GM11168 (cell line): Measurements from ENCODE around the gene CARNS1.

Experiments used
- in situ Hi-C: fragments of 300-500 bp; cut with MboI; formaldehyde crosslinking; loops from one replicate; pipeline ENCODE4 v1.12.0; 2022; ENCODE audit warnings: low sequenced_read_pairs; ENCODE audit not compliant: unreplicated experiment

CARNS1 gene

DNA sequence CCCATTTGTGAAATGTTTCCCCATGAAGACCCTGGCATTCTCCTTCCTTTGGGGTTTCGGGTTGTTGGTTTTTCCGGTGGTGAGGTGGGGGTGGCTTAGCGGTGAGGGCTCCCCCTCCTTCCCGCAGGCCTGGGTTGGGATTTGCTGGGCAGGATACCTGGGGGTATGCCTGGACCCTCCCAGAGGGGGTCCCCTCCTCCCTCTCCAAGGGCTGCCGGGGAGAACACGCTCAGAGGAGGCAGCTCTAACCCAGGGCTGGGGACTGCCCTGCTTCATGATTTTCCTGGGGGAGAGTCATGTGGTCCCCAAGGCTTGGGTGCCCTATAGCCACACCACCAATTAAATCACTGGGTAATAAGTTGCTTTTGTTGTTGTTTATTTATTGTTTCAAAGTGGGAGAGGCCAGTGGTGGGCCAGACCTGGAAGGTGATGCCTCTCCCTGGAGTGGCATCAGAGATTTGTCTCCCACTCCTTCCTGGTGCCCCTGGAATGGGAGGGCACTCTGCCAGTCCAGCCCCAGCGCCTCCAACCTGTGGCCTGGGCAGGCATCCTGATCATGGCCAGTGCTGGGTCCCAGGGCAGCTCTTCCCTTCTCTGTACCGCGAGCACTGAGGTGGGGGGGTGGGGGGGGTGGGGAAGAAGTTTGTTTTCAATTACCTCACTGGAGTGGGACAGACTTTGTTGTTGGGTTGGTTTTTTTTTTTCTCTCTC lies 40.8 kb upstream of the CARNS1 start:
- in situ Hi-C loops, result no loop called here

DNA sequence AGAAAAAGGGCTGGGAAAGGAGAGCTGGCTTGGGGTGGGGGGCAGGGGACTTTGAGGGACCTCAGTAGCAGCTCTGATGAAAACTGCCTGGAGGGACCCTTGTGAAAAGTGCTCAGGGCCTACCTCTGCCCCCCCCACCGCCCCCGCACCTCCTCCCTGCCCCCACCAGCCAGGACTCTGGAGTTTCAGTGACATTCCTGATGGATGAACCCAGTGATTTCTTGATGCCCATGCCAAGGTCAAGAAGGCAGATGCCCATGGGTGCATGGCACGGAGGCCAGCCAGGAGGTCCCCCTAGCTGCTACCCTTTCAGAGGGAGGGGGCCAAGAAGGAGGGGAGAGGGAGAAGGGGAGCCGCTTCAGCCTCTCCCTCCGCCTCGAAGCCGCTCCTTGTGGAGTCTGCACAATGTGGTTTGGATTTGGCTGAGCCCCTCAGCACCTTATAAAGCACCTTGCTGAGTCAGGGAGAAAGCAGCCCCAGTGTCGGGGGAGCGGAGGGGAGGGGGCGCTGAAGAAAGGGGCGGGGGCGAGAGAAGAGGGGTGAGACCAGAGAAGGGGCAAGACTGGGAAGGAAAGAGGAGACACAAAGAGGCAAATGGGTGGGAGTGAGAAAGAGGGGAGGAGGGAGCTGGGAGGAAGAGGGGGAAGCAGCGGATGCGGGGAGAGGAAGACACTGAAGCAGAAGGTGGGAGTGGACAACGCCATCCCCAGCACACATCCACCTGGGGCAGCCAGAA lies 40.0 kb upstream of the CARNS1 start:
- in situ Hi-C loops, result no loop called here

GRCh38 chr11:67376063-67376820 lies 39.2 kb upstream of the CARNS1 start:
- in situ Hi-C loops, result no loop called here

- in situ Hi-C loops, result no loop called here
Measured at GRCh38 chr11:67376873-67377808, 38.3 kb upstream of the CARNS1 start.

- in situ Hi-C loops, result no loop called here
Measured at GRCh38 chr11:67378544-67378943, 36.9 kb upstream of the CARNS1 start.

DNA sequence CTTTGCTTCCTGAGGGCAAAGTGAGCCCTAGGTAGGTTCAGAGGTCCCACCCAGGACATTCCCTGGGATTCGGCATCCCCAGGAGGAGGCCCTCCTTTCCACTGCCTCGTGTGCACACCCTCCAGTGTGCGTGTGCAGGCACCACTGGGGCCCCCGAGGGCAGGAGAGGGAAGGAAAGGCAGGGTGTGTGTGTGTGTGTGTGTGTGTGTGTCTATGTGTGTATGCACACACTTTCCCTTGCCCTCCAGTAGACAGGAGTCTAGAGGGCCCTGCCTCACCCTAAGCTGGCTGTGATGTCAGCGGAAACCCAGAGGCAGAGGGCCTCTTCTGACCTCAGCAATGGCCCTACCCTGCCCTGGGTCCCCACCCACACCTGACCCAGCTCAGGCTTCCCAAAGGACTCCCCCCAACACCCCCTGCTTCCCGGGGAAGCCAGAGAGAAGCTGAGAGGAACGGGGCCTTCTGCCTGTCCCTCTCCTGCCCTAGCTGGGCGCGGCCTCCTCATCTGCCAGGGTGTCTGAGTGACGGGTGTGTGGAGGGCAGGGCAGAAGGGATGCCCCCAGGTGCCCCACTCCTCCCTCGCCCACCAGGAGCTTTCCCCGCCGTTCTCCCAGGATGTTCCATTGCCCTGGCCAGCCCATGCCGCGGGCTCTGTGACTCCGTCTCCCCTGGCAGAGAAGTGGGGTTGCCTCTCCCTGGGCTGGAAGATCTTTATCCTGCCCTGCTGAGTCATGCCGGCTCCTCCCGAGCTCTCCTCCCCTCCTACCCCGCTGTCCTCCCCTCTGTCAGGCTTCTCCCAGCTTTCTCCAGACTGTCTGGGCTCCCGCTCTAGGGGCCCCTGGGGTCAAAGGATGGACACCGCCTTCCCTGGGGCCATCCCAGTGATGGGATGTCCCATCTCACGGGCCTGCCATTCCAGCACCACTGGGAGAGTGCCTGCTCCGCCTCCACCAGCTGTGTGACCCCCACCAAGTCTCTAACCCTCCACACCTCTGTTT lies 36.1 kb upstream of the CARNS1 start:
- in situ Hi-C loops, result no loop called here

DNA sequence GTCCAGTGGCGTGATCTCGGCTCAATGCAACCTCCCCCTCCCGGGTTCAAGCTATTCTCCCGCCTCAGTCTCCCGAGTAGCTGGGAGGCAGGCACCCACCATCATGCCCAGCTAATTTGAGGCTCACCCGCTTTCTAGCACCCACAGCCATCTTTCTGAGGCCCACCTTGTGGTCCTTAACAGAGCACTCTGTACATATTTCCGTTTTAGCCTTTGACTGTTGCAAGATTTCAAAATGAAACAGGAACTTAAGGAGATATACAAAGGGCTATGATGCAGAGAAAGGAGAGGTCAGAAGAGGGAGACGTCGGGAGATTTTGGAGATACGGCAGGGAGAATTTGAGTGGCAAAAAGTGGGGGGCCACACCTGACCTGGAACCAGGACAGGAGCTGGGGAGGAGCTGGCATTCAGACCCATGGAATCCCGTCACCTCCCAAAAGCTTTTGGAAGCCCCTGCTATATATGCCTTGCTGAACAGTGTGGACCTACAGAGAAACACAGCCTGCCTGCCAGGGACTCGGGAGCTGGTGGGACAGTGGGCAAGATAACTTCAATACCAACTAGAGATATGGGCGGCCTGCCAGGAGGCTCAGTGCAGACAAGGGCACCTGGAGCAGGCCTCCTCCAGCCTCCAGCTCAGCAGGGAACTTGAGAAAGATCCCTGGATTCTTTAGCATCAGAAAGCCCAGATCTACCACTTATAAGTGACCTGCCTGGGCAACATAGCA lies 34.1 kb upstream of the CARNS1 start:
- in situ Hi-C loops, result no loop called here

GRCh38 chr11:67382276-67383136 lies 33.0 kb upstream of the CARNS1 start:
- in situ Hi-C loops, result no loop called here

- in situ Hi-C loops, result loop anchor here (5.0 kb wide), 1 partner anchor 33 kb away; the partner anchor contains the start of gene POLD4
Measured at GRCh38 chr11:67384851-67385366, 30.6 kb upstream of the CARNS1 start.

GRCh38 chr11:67387069-67387468 lies 28.4 kb upstream of the CARNS1 start:
- in situ Hi-C loops, result loop anchor here (5.0 kb wide), 1 partner anchor 35 kb away; the partner anchor contains the start of gene POLD4

DNA sequence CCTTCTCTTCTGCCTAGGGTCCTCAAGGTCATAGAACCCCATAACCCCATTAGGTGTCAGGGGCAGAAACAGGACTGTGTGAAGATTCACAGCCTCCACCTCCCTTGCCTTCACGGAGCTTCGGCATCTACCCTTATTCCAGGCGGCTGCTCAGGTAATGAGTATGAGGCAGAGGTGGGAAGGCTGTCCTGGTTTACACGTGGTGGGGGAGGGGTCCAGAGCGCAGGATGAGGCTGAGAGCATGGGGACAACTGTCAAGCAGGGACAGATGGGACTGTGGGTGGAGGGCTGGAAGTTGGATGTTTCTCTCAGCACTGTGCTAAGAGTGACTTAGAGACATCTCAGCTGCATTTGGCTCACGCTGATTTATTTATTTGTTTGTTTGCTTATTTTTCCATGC lies 28.0 kb upstream of the CARNS1 start:
- in situ Hi-C loops, result loop anchor here (5.0 kb wide), 1 partner anchor 35 kb away; the partner anchor contains the start of gene POLD4

DNA sequence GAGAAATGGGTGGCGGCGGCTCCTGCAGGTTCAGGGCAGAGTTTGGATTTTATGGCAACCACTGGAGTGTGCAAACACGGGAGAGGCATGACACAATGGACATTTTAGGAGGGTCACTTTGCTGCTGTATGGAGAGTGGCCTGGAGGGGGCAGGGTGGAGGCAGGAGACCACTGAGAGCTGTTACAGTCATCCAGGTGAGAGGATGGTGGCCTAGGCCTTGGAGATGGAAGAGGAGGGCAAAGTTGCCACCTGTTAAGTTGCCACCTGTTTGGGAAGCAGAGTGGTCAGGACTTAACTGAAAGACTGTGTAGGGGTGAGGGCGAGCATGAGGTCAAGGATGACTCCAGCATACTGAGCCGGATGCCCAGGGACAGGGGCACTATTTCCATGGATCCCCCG lies 26.0 kb upstream of the CARNS1 start:
- in situ Hi-C loops, result loop anchor here (5.0 kb wide), 1 partner anchor 37 kb away; the partner anchor contains the start of gene POLD4

- in situ Hi-C loops, result no loop called here
Measured at GRCh38 chr11:67390947-67391303, 24.6 kb upstream of the CARNS1 start.

- in situ Hi-C loops, result no loop called here
Measured at GRCh38 chr11:67391304-67392182, 23.9 kb upstream of the CARNS1 start, which contains the start of gene RAD9A. RAD9A (plus strand) TSS chr11:67391986; CDS start chr11:67392045, 59 bp downstream.

- in situ Hi-C loops, result no loop called here
Measured at GRCh38 chr11:67392183-67392715, 23.2 kb upstream of the CARNS1 start.

DNA sequence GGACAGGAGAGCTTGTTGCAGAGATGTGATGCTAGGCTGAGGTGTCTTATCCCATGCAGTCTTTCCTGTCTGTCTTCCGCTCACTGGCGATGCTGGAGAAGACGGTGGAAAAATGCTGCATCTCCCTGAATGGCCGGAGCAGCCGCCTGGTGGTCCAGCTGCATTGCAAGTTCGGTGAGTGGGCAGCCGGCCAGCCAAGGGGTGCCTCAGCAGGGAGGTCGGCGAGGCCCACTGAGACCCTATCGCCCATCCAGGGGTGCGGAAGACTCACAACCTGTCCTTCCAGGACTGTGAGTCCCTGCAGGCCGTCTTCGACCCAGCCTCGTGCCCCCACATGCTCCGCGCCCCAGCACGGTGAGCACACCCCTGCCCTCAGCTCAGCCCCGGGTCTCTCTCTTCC lies 22.0 kb upstream of the CARNS1 start:
- in situ Hi-C loops, result no loop called here
